Hepatocyte (in vitro differentiated cells): Measurements from ENCODE around the gene TBX15. TPM values are rescaled to one million over a fixed set of nuclear protein-coding genes. Genes with fewer than 3 reads are reported as not detected.

Source experiments
- DNase-seq: peaks from one replicate; pipeline ENCODE4 v3.0.0-alpha.2; 2016; ENCODE audit warnings: low spot score
- H2AFZ ChIP-seq: fragments of 200-600 bp; sonication (generic); 2 replicates; pipeline ENCODE4 v1.6.0; 2016; ENCODE audit warnings: antibody characterized with exemption, mild to moderate bottlenecking
- H3K27ac ChIP-seq: fragments of 200-600 bp; sonication (generic); 2 replicates; pipeline ENCODE4 v1.5.1; 2016; ENCODE audit warnings: mild to moderate bottlenecking
- H3K27me3 ChIP-seq: fragments of 200-600 bp; sonication (generic); 2 replicates; pipeline ENCODE4 v1.6.1; 2016
- H3K36me3 ChIP-seq: fragments of 200-600 bp; sonication (generic); replicated peaks from 2 replicates; pipeline ENCODE4 v1.5.1; 2016; ENCODE audit warnings: low read depth; ENCODE audit not compliant: insufficient read depth
- H3K4me1 ChIP-seq: fragments of 200-600 bp; sonication (generic); 2 replicates; pipeline ENCODE4 v1.5.1; 2016; ENCODE audit warnings: mild to moderate bottlenecking, moderate library complexity; ENCODE audit not compliant: insufficient read depth
- H3K4me2 ChIP-seq: fragments of 200-600 bp; sonication (generic); 2 replicates; pipeline ENCODE4 v1.6.0; 2016
- H3K4me3 ChIP-seq: fragments of 200-600 bp; sonication (generic); 2 replicates; pipeline ENCODE4 v1.5.1; 2016; ENCODE audit warnings: mild to moderate bottlenecking
- H3K79me2 ChIP-seq: fragments of 200-600 bp; sonication (generic); 2 replicates; pipeline ENCODE4 v1.6.0; 2017; ENCODE audit warnings: mild to moderate bottlenecking
- H3K9me2 ChIP-seq: fragments of 200-600 bp; sonication (generic); replicated peaks from 2 replicates; pipeline ENCODE4 v1.6.0; 2017; ENCODE audit warnings: mild to moderate bottlenecking; ENCODE audit not compliant: insufficient read depth
- H3K9me3 ChIP-seq: fragments of 200-600 bp; sonication (generic); 2 replicates; pipeline ENCODE4 v1.5.1; 2016; ENCODE audit warnings: low read depth, mild to moderate bottlenecking
- H4K20me1 ChIP-seq: fragments of 200-600 bp; sonication (generic); 2 replicates; pipeline ENCODE4 v1.6.0; 2016; ENCODE audit warnings: mild to moderate bottlenecking; ENCODE audit not compliant: insufficient read depth, poor library complexity, severe bottlenecking
- CTCF ChIP-seq: fragments of 200-600 bp; sonication (generic); IDR thresholded peaks from 2 replicates; pipeline ENCODE4 v1.5.1; 2016; ENCODE audit warnings: antibody characterized with exemption, mild to moderate bottlenecking; ENCODE audit not compliant: poor library complexity
- EZH2 ChIP-seq: fragments of 200-600 bp; sonication (generic); IDR thresholded peaks from 2 replicates; pipeline ENCODE4 v1.6.1; 2016; ENCODE audit warnings: antibody characterized with exemption, mild to moderate bottlenecking, borderline replicate concordance
- EZH2phosphoT487 ChIP-seq: fragments of 200-600 bp; sonication (generic); IDR thresholded peaks from one replicate; pipeline ENCODE4 v1.6.1; 2018; ENCODE audit warnings: antibody characterized with exemption, mild to moderate bottlenecking, low read depth, moderate library complexity; ENCODE audit not compliant: unreplicated experiment, severe bottlenecking
- WGBS: methylation state at CpG from one replicate; pipeline ENCODE4 v1.1.6; 2016; ENCODE audit warnings: low lambda C conversion rate; ENCODE audit errors: missing lambda C conversion rate; 5-methylcytosine and 5-hydroxymethylcytosine counted together
- polyA plus RNA-seq: library from polyadenylated mRNA; unstranded; fragments of >200 nt; fragmentation: Nextera tagmentation; extraction: Ambion mirVana; gene quantifications from 2 replicates; pipeline ENCODE4 v1.2.1, GENCODE V29; 2016
- total RNA-seq: library from RNA; depleted of rRNA; stranded (reverse); fragments of >200 nt; gene quantifications from 2 replicates; pipeline ENCODE4 v1.2.3, GENCODE V29; 2014

The TBX15 gene
- total and polyA plus RNA-seq, 2 experiments from 2014 or later, result 1.6 to 3.8 TPM

- H3K4me1 ChIP-seq, result peaks cover 9% of the 10 kb centered on the region
- WGBS, result 89% methylated on average over 3 of the region's 3 CpGs
- no peaks in the 10 kb centered on the region for H3K9me3 ChIP-seq
- no peaks in the 10 kb centered on the region for H3K27me3 ChIP-seq
- no peaks in the 10 kb centered on the region for H3K9me2 ChIP-seq
- H3K4me3 ChIP-seq, result no peak overlapping the region
- no peaks in the 10 kb centered on the region for H3K36me3 ChIP-seq
- H3K4me2 ChIP-seq, result no peak overlapping the region
- H3K79me2 ChIP-seq, result no peaks in the 10 kb centered on the region
- no peak for TF ChIP-seq EZH2phosphoT487
- no peak for TF ChIP-seq CTCF
- no peak for TF ChIP-seq EZH2
- H4K20me1 ChIP-seq, result no peaks in the 10 kb centered on the region
- DNase-seq, result peak; percentile 69
- H2AFZ ChIP-seq, result no peak overlapping the region
- peak overlapping the region; percentile 81 for H3K27ac ChIP-seq
Observed at GRCh38 chr1:118963456-118964430, 24.4 kb downstream of the TBX15 start.

GRCh38 chr1:118963138-118963455, 25.0 kb downstream of the TBX15 start:
- 82% methylated on average over 2 of the region's 2 CpGs for WGBS
- TF ChIP-seq EZH2phosphoT487 (no peak), EZH2 (no peak), CTCF (no peak)
- H3K27me3 ChIP-seq, result no peaks in the 10 kb centered on the region
- no peaks in the 10 kb centered on the region for H3K9me2 ChIP-seq
- no peaks in the 10 kb centered on the region for H3K9me3 ChIP-seq
- no peak overlapping the region for H3K4me2 ChIP-seq
- no peaks in the 10 kb centered on the region for H3K79me2 ChIP-seq
- H3K27ac ChIP-seq, result peak overlapping the region; percentile 81
- no peak overlapping the region for H2AFZ ChIP-seq
- no peak overlapping the region for H3K4me3 ChIP-seq
- no peaks in the 10 kb centered on the region for H3K36me3 ChIP-seq
- no peak for DNase-seq
- H3K4me1 ChIP-seq, result peaks cover 12% of the 10 kb centered on the region
- H4K20me1 ChIP-seq, result no peaks in the 10 kb centered on the region

GRCh38 chr1:118961156-118961555, 27.0 kb downstream of the TBX15 start:
- peaks cover 12% of the 10 kb centered on the region for H3K4me1 ChIP-seq
- H3K4me3 ChIP-seq, result no peak overlapping the region
- H3K27ac ChIP-seq, result peak overlapping the region; percentile 78
- no peaks in the 10 kb centered on the region for H3K36me3 ChIP-seq
- H3K79me2 ChIP-seq, result no peaks in the 10 kb centered on the region
- no peaks in the 10 kb centered on the region for H4K20me1 ChIP-seq
- no peak overlapping the region for H2AFZ ChIP-seq
- H3K9me3 ChIP-seq, result no peaks in the 10 kb centered on the region
- no peaks in the 10 kb centered on the region for H3K9me2 ChIP-seq
- DNase-seq, result no peak
- 89% methylated on average over 2 of the region's 2 CpGs for WGBS
- no peaks in the 10 kb centered on the region for H3K27me3 ChIP-seq
- H3K4me2 ChIP-seq, result peak overlapping the region; percentile 17
- TF ChIP-seq EZH2phosphoT487 (no peak), CTCF (no peak), EZH2 (no peak)
